ENCODE measurements around the gene RCAN1.

DNA sequence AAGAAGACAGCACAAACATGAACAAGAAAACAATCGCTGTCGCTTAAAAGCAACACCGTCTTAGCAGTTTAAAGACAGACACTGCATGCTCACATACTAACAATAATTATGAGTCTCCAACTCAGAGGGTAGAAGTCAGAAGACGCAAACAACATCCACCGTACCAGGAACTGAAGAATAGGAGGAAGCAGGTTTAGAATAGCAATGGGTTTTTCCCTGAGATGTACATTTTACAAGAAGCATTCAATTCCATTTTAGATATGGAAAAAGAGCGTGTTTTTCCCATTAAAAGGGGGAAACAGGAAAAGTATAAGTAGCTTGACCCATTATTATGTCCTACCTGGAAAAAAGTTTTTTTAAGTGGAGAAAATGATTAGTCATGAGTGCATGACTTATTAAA, 68.4 kb downstream of the RCAN1 start:
- TF ChIP-seq CTCF (conservative IDR thresholded peaks at IDR 0.05; ENCODE audit: low read depth, low read length) (no peak), EZH2 (IDR thresholded peaks at IDR 0.05; ENCODE audit: borderline replicate concordance, low read depth, low read length, poor library complexity, severe bottlenecking) (no peak)
